Measurements from ENCODE around the gene SF1. TPM values are rescaled to one million over a fixed set of nuclear protein-coding genes. Genes with fewer than 3 reads are reported as not detected.

SF1 gene
- total RNA-seq, 1 experiment from 2014 or later = 360 TPM

GRCh38 chr11:64759131-64759721, 19.1 kb downstream of the SF1 start:
- H3K4me3 ChIP-seq (ENCODE audit: low read depth in 2 of 2, low read length in 2 of 2) = no peak overlapping the region
- no peak for TF ChIP-seq SIN3A (IDR thresholded peaks at IDR 0.05; ENCODE audit: borderline replicate concordance, insufficient read depth, low read depth, low read length)
- no peak for TF ChIP-seq TCF7L2 (IDR thresholded peaks at IDR 0.05; ENCODE audit: low read depth, low read length)
- TF ChIP-seq POLR2AphosphoS5 (IDR thresholded peaks at IDR 0.05; ENCODE audit: low read depth, low read length) = no peak
- no peak for TF ChIP-seq CTCF (IDR thresholded peaks at IDR 0.05)
- TF ChIP-seq REST (IDR thresholded peaks at IDR 0.05; ENCODE audit: insufficient read depth in 1 of 2, low read depth in 2 of 2, low read length in 1 of 2) = no peak
- DNase-seq (ENCODE audit: low read depth, low spot score) = no peak
- POLR2A ChIA-PET = no interaction called here
- no peak overlapping the region for H3K27ac ChIP-seq (ENCODE audit: low read length)
- no peak for ATAC-seq
- no peaks in the 10 kb centered on the region for H3K9me3 ChIP-seq (ENCODE audit: control insufficient read depth, insufficient read depth, low read depth, low read length)
- CTCF ChIA-PET = interaction anchor here (2.1 kb wide), 1 partner anchor 16 kb away, joined by 7 read pairs; the partner anchor contains the start of gene RASGRP2
- in situ Hi-C loops (cut with HindIII; ENCODE audit: low pct_unique_long_range_greater_than_20kb, low sequenced_read_pairs) (no loop called here), intact Hi-C loops (cut with micrococcal nuclease; ENCODE audit: unreplicated experiment) (no loop called here)
- peaks cover 18% of the 10 kb centered on the region for H3K4me1 ChIP-seq (ENCODE audit: control insufficient read depth, insufficient read depth, low read length)
- no peaks in the 10 kb centered on the region for H3K27me3 ChIP-seq (ENCODE audit: control insufficient read depth, insufficient read depth, low read length)
- H3K36me3 ChIP-seq (ENCODE audit: control insufficient read depth, insufficient read depth, low read length) = no peaks in the 10 kb centered on the region
- BruUV-seq (replicated peaks) = no TSS peak

- intact Hi-C loops (cut with micrococcal nuclease; ENCODE audit: unreplicated experiment) (no loop called here), in situ Hi-C loops (cut with HindIII; ENCODE audit: low pct_unique_long_range_greater_than_20kb, low sequenced_read_pairs) (no loop called here)
- no peak for TF ChIP-seq TCF7L2 (IDR thresholded peaks at IDR 0.05; ENCODE audit: low read depth, low read length)
- no peak for TF ChIP-seq CTCF (IDR thresholded peaks at IDR 0.05)
- TF ChIP-seq SIN3A (IDR thresholded peaks at IDR 0.05; ENCODE audit: borderline replicate concordance, insufficient read depth, low read depth, low read length) = no peak
- Histone ChIP-seq H3K27ac (ENCODE audit: low read length) (no peak overlapping the region), H3K27me3 (ENCODE audit: control insufficient read depth, insufficient read depth, low read length) (no peaks in the 10 kb centered on the region), H3K9me3 (ENCODE audit: control insufficient read depth, insufficient read depth, low read depth, low read length) (no peaks in the 10 kb centered on the region), H3K36me3 (ENCODE audit: control insufficient read depth, insufficient read depth, low read length) (no peaks in the 10 kb centered on the region), H3K4me3 (ENCODE audit: low read depth in 2 of 2, low read length in 2 of 2) (no peak overlapping the region), H3K4me1 (ENCODE audit: control insufficient read depth, insufficient read depth, low read length) (peaks cover 10% of the 10 kb centered on the region)
- ChIA-PET POLR2A (no interaction called here), CTCF (interaction anchor here (0.6 kb wide), 1 partner anchor 70 kb away, joined by 8 read pairs; no protein-coding TSS in a partner anchor)
- DNase-seq (ENCODE audit: low read depth, low spot score) (no peak), ATAC-seq (no peak)
- BruUV-seq (replicated peaks) = no TSS peak
These were observed 19.8 kb downstream of the SF1 start for GRCh38 chr11:64758330-64759079.
